HuH-7 (cell line): Measurements from ENCODE around the gene CTIF.

Experiments
- DNase-seq: peaks from one replicate; pipeline ENCODE4 v3.0.0; 2011; ENCODE audit warnings: low spot score

The CTIF gene

GRCh38 chr18:48901145-48902022, 362.6 kb downstream of the CTIF start:
- DNase-seq = no peak

DNA sequence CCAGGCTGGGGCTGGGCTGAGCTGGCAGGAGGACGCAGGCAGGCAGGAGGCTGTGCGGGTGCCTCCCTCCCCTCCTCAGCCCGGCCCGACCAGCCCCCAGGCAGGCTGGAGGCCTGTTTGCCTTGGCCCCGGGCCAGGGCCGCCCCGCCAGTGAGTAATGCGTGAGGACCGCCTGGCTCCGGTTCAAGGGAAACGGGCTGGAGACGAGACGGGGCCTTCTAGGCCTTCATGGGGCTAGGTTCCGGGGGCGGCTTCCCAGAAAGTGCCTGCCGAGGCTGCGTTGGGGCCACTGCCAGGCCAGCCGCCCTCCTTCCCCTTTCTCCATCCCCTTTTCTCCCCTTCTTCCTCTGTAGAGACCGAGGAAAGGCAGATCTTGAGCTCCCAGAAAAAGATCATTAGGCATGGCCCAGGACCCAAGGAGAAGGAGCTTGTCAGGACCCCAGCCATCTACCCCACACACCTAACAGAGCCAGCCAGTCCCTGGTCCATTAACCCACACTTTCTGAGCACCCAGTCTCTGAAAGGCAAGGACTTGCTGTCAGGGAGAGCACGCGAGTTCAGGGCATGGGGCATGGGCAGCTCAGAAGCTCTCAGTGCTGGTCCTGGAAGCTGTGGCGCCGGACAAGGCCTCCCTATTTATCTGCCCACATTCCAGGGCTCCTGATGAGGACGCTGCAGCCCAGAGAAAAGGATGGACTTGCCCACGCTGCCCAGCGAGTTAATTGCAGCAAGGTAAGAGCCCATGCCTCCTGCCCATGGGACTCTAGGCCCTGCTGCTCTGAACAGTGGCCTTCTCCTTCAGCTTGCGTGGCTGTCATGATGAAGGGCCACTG, 363.4 kb downstream of the CTIF start:
- peak; percentile 72 for DNase-seq

DNA sequence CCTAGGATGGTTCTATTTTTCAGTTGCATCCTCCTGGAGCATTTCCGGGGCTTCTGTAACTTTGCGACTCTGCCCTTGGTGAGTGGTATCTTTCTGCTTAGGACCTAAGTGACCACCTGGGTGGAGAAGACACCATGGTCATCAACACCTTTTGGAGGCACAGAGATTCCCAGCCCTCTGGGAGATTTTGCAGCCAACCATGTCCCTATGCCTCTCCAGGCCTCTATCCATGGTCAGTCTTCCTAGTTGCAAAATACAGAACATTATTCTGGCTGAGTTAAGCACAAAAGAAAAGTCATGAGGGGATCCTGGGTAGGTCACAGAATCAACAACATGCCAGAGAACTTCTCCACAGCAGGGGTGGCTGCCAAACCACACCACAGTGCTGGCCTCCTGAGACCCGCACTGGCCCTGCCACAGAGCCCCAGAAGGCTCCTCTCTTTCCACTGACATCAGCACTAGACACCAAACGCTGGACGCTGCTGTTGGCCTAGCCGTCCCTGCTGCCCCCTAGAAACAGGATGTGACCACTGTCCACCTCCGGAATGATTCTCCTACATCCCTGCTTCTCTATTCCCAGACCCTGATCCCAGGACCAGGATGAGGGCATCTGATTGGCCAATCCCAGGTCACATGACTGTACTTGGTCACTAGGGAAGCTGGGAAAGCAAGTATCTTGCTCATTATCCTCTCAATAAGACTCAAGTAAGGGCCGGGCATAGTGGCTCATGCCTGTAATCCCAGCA, 364.2 kb downstream of the CTIF start:
- no peak for DNase-seq

GRCh38 chr18:48904091-48904490, 365.3 kb downstream of the CTIF start:
- no peak for DNase-seq

GRCh38 chr18:48904847-48905394, 366.1 kb downstream of the CTIF start:
- DNase-seq = no peak

DNA sequence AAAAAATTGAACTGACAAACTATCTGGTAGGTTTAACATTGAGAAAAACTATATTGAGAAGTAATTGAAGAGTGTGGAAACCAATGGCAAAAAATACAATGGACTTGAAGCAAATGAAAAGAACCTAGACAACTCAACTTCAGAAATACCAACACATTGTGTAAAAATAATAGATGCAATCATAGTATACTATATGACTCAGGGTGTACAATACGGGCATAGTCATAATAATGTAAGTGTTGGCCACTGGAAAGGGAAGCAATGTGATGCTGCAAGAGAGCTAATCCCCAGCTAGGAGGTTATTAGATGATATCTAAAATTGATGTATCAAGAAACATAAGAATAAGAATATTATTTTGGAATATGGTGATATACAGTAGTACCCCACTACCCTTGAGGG, 366.7 kb downstream of the CTIF start:
- DNase-seq = no peak

DNA sequence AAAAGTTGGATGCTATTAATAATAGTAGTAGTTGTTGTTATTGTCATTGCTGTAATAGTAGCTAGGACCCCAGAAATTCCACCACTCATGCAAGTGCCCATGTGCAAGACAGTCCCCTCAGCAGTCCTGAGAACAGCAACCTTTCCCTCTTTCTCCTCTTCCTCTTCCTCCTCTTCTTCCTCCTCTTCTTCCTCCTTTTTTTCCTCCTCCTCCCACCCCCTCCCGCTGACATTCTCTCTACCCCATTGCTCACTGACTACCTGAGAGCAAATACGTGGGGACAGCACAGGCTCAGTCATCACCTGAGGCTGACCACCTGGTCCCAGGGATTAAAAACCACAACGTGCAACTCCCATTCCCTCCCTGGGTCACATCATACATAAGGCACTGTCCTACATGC, 370.1 kb downstream of the CTIF start:
- DNase-seq = no peak

GRCh38 chr18:48909721-48910120, 370.9 kb downstream of the CTIF start:
- DNase-seq = no peak

DNA sequence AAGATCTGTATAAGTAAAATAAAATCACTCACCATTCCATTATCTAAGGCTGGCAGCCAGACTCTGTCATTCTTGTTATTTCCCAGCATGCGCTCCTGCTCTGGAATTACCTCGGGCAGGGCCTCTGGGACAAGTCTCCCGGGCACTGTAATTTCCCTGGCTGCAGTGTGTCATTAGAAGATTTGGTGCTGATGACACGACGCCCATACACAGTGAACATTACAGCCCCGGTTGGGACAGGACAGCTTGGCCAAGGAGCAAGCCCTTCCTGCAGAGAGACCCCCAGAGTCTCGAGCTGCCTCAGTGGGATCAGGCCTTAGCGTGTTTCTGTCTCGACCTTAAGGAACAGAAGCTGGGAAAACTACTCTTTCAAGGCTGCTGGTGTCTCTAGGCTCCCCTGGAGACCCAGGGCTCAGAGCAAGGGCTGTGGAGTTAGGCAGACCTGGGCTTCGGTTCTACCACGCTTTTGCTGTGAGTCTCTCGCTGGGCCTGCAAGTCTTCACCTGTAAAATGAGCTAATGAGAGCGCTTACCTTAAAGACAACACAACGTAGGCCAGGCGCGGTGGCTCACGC, 372.2 kb downstream of the CTIF start:
- DNase-seq = no peak
